Mucosa of gallbladder (tissue), 1 donor: ENCODE measurements around the gene VAC14. TPM values are rescaled to one million over a fixed set of nuclear protein-coding genes. Genes with fewer than 3 reads are reported as not detected.

Experiments
- DNase-seq: peaks from one replicate; pipeline ENCODE4 v3.0.0-alpha.2; 2020; ENCODE audit warnings: low spot score
- total RNA-seq: library from RNA; stranded (reverse); gene quantifications from one replicate; pipeline ENCODE4 v1.2.1, GENCODE V29; 2021
- donor health status: DM: no; HTN: no; CAD: no.

VAC14 gene
- total RNA-seq, 1 donor from 2014 or later, result 32.6 TPM

DNA sequence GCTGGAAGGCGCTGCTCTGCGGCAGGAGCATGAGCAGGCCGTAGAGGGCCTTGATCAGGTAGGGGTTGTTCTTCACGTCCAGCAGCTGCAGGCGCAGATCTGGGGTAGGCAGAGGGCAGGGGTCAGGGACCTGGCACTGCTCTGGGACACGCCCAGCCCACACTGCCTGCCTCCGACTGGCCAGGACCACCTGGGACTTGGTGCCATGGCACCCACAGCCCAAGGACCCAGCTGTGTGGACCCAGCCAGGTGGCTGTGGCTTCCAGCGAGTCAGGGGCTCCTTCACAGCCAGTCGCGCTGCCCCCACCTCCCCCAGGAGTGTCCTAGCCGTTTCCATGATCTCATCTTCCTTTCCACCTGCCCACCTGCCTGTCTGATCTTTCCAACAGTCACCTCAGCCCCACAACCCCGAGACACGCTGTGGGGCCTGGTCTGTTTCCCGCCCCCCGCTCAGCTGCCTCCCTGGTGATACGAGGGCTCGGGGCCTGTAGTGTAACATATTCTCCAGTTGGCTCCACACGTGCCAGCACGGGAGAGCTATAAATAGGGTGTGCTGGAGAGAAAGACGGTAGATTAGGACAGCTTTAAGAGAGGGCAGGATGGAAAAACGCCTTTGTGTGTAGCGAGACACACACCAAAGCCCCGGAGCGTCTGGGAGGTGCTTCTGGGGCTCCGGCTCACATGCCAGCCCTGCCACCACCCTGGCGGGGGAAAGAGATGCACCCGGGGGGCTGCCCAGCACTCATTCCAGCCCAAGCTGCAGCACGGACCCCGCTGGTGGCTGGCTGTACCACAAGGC is 107.9 kb downstream of the VAC14 start:
- DNase-seq, result no peak

DNA sequence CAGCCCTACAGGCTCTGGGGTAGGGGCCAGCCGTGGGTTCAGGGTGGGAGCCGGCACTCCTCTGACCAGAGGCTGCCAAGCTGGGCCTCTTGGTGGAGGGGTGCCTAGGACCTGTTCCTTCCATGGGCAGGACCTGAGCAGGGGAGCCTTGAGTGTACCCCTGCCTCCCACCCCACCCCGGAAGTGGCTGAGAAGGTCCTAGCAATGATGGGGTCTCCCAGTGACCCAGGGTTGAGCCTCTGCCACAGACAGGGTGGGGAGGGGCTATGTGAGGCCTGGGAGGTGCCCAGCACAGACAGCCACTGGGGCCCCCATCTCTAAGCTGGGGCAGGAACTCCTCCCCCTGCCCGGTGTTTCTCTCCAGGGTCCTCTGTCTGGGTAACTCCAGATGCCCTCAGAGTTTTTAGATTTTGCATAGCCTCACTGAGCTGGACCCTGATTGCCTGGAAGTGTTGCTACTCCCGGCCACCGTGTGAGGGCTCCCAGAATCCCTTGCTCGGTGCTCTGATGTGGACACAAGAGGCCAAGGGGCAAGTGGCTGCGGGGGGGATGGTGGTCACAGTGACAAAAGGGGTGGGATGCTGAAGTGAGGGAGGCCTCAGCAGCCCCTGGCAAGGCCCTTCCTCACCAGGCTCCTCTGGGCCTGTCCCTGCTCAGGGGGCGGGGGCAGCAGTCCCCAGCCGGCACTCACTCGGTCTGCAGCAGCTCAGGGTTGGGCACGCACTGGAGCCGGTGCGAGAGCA is 108.7 kb downstream of the VAC14 start:
- no peak for DNase-seq

DNA sequence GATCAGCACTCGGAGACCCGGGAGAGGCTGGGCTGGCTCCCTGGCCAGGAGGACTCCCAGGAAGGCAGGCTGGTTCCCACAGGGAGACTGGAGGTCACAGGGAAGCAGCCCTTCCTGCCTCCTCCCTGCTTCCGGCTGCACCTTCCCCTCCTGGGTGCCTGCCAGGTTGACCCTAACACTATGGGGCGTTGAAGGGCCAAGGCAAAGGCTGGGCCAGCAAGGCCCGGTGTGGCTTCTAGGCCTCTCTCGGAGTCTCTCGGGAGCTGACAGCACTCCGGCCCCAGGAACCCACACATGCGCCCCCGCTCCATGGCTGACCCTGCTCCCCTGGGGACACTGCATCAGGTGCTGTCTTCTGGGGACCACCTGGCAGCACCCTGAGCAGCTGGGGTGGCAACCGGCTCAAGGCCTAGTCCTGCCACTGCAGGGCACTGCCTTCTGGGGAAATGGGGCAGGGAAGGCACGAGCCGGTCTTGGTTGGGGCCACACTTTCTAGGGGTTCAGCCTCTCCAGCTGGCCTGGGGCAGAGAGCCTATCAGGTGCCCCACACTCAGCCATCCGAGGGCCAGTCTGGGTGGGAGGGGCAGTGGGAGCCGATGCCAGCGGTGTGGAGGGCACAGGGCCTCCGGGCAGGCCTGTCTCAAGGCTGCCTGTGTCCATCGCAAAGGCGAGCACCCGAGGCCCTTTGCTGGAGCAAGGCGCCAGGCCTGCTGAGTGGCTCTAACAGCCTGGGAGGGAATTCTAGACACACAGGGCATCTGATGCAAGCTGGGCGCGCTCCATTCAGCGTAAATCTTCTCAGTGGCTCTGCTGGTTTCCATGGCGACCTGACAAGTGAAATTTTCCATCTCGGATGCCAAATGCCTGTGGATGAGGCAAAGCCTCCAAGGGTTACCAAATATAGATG is 109.5 kb downstream of the VAC14 start:
- peak; percentile 75 for DNase-seq

DNA sequence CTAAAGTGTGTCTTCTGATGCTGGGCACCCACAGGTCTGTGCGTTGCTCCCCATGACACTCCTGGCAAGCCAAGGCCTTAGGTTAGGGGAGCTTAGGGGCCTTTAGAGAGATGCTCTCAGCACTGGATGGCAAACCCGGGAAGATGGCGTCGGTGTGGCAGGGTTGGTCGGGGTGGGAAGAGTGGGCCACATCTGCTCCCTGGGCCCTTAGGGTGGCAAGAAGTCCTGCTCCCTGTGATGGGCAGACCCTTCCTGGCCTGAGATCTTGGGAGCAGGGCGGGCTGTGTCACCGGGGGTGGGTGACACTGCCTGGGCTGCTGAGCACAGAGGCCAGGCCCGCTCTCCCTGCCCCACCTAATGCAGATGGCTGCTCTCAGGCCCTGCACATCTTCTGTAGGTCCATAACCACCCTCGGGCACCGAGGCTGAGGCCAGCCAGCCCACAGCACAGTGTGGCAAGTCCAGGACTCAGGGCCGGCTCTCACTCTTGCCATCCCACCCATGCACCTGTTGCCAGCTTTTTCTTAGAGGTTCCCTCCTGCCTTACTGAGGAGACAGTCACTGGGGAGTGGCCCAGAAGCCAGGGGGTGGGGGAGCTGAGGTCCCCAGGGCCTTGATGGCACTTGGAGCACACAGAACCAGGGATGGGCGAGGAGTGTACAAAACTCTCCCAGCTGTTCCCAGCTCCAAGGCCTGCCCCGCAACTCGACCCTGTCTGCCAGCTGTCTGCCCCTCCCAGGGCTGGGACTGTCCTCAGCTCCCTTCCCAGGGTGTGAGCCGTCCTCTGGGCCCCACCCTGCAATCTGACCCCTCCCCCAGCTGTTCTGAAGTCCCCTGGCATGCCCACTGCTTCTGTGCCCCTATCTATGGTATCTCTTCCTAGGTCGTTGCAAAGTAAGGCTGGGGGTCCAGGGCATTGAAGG is 110.7 kb downstream of the VAC14 start:
- DNase-seq, result no peak

DNA sequence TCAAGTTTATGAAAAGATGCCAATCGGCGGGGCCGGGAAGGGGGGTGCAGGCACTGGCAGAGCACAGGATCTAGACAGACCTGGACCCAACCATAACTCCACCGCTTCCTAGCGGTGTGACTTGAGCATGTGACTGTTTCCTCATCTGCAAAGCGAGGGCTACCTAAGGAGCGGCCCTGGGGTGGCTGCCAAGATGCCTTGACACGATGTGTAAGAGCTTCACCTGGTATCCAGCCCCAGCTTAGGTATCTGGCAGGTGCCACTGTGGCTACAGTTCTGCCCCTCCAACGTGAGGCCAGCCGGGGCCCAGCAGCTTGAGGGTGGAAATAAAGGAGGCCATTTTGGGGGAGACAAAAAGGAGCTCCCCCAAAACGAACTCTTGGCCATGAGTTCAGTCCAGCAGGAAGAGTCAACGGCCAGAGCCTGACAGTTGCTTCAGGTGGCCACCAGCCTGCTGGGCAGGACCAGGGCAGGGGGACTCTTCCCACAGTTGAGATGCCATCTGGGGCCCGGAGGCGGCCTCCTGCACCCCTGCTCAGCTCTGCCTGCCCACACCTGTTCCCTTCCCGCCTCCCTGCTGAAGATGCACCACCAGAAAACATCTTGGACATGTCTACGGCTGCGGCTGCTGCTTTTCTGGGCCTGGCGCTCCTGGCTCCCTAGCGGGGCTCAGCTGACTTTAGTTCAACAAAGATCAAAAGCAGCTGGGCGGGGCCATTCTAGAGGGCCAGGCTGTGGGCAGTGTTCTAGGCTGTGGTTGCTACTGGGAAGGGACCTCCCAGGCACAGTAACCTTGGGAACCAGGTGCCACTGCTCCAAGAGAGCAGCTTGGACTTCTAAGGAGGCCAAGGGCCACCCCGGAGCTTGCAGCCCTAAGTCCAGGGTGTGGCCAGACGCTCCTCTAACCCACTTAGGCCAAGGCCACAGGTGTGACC is 111.7 kb downstream of the VAC14 start:
- DNase-seq, result peak; percentile 70

DNA sequence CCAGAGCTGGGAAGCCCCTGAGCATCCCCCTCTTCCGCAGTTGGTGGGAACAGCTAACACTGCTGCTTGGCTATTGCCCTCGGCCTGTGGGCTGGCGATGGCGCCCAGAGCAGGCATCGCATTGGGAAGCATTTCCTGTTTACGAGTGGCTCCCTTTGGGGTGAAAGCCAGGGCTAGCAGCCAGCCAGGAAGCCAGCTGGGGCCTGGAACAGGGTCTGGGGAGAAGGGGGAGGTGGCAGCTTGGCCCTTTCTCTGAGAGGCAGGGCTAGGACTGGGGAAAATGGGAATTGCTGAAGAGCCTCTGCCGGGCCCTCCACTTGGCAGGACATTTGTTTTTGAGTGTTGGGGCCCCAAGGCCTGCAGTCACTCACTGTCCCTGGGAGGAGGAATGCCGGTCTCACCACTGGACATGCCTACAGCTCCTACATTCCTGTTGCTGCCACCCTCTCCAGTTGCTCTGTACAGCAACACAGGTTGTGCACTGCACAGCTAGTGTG is 112.7 kb downstream of the VAC14 start:
- peak; percentile 52 for DNase-seq

DNA sequence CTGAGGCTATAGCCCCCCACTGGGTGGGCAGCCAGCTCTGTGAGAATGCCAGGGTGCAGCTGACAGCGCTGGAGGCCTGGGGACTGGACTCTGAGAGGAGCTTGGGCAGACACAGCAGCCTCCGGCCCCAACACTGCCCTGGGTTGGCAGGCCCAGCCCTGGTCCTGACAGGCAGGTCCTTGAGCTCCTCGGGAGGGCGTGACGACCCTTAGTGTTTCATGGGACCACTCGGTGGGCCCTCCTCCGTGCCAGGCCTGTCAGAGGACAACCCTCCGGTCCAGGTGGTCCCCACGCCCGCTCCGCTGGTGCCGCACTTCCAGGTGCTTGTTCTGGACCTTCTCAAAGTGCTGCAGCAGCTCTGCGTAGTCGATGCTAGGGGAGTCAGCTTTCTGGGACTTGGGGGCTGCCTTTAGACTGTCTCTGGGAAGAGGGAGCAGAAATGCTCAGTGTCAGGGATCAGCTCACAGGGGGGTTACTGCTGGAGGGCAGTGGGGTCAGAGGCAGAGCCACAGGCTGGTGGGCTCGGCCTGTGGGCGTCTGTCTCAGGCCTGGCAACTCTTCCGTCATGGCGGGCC is 113.2 kb downstream of the VAC14 start:
- DNase-seq, result no peak

DNA sequence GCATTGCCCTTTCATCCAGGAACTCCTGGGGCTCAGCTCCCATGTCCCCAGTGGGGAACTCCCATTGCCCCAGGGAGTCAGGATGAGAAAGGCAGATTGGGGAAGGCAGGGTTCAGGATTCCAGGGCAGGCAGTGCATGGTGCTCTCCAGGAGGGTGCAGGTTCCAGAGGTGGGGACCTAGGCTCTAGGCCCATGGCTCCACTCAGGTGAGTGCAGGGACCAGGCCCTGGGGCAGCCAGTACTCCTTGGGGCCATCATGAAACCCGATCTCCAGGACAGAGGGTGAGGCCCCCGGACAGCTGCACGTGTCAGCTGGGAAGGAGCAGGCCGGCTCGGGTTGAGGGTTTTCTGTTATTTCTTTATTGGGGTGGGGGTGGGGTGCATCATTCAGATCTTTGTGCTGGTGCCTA is 113.9 kb downstream of the VAC14 start:
- no peak for DNase-seq

DNA sequence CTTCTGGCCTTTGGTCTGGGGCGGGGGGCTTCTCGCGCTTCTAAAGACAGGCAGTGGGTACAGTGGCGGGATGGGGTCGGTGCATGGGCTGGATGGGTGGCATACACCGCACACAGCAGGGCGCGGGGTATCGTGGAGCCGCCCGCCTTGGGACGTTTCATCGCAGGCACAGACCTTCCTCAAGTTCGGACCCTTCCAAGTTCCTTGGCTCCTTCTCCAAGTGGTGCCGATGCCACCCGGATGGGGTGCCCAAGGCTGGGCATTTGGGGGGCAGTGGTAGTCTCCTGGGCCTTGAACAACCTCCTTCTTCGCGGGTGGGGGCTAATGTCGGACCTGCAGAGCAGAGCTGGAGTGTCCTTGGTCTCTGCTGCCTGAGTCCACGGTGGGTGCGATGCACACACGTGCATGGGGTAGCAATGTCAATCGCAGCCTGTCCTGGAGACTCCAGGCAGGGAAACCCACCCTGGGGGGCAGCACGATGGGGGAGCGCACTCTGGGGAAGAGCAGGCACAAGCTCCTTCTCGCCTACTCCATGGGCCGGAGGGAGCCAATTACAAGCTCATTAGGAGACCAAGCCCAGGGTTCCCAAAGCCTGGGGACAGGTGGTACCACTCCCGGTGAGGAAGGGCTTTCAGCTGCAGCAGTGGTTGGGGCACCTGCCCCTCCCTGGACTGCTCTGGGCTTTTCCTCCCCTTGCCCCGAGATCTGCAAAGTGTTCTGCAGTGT is 114.4 kb downstream of the VAC14 start:
- no peak for DNase-seq

DNA sequence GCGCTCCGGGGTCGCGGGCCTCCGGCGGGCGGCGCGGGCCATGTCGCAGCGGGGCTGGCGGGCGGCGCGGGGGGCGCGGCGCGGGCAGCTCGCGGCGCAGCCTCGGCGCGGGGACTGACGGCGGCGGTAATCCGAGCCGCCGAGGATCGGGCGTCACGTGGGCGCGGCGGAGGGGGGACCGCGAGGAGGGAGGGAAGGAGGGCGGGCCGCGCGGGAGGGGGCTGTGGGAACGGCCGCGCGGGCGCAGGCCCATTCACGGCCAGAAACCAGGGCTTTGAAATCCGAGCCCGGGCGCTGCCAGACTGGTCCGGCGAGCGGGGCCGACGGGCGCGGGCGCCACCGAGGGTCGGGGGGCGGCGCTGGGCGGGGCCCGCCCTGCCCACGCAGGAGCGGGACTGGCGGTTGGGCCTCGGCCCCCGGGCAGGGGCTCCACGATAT is 115.0 kb downstream of the VAC14 start, which contains the start of gene MTSS2:
Gene MTSS2 (minus strand): TSS at position 116 of the 438 bp plus-strand sequence. CDS start 262 bp downstream, outside the sequence.
- peak; percentile 80 for DNase-seq

DNA sequence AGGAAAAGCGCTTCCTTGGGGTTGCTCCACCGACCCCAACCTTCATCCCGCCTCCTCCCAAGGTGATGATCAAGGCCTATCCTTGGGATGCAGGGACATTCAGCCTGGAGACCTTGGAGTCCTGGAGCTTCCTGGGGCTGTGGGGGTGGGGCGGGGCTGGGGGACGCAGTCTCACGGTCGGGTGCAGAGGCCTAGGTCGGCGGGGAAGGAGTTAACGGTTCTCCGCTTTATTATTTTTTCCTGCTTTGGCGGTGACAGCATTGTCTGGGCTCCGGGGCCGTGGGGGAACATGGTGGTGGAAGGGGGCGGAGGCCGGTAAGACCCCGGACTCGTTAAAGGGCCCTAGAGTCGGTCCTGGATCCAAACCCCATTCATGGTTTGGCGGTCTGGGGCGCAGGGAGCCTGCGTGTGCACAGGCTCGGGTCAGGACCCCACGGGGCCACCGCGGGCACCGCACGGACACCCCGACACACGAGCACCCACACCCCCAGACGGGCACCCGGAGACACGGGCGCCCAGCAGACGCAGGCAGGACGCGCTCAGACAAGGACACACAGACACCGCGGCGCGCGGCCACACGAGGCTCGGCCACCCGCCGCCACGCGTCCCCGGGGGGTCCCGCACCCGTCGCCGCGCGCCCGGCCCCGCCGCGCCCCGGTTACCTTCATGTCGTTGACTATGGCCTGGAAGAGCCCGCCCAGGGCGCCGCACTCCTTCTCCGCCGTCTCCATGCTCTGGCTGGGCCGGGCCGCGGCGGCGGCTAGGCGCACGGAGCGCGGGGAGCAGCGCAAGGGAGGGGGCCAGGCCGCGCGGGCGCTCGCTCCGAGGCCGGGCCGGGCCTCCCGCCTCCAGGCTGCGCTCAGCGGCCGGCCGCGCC is 115.7 kb downstream of the VAC14 start:
- DNase-seq, result no peak

DNA sequence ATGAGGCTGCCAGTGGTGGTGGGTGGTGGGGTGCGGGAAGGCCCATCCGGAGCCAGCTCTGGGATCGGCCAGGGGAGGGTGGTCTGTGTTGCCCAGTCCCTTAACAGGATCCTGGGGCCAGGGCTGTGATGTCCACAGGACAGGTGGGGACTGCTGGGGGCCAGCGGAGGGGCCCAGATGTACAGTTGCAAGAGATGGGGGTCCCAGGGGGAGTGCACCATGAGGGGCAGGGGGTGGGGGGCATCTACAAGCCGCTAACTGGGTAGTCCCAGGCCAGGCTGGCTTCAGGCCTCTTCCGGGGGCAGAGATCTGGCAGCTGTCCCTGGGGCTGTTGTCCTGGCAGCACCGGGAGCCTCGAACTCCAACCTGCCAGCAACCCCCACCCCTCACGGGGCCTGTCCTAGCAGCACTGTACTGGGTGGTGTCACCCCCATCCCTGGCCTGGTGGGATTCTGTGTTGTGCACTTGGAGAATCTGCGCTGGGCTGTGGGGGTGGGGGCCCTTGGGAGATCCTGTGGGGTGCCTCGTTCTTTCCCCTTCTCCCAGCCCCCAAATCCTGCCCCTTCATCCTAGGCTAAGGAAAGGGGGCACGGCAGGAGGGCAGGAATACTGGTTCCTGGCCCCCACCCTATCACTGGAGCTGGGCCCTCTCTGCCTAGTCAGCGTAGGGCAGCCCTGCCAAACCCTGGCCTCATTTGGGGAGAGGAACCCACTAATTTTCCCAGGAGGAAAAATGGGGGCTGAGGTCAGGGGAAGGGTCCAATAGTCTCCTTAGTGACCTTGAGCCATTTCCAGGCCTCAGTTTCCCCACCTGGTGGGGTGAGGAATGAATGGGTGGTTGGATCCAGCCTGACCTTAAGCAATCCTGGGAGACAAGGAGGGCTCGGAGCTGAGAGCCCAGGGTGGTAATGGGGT is 116.6 kb downstream of the VAC14 start:
- DNase-seq, result no peak

DNA sequence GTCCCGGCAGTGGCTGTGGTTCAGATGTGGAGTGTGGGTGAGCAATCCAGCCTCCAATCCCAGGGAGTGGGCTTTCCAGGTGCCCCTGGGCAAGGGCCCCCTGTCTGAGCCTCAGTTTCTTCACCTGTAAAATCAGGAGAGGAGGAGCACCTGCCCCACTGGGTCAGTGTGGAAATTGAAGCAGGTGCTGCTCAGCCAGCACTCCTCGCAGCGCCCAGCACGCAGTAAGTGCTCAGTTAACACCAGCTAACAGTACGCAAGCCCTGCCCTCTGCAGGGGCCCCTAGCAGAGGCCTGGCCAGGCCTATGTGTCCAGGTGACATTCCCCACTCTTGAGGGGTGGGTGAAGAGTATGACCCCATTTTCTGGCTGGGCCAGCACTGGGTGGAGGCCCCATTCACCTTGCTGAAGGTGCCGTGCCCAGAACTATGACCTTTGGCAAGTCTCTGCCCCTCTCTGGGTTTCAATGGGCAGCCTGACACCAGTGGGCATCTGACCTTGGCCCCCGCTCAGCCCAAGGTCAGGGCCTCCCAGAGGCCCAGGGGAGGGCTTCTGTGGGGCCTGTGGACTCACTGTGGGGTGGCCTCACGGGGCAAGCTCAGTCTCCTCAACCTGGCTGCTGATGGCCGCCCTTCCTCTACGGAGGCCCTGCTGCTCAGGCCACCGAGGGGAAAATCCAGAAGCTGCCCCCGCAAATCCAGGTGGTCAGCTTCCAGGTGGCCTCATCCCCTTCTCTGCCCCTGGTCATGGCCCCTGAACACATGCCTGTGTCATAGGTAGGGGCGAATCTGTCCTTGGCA is 117.6 kb downstream of the VAC14 start:
- DNase-seq, result no peak

DNA sequence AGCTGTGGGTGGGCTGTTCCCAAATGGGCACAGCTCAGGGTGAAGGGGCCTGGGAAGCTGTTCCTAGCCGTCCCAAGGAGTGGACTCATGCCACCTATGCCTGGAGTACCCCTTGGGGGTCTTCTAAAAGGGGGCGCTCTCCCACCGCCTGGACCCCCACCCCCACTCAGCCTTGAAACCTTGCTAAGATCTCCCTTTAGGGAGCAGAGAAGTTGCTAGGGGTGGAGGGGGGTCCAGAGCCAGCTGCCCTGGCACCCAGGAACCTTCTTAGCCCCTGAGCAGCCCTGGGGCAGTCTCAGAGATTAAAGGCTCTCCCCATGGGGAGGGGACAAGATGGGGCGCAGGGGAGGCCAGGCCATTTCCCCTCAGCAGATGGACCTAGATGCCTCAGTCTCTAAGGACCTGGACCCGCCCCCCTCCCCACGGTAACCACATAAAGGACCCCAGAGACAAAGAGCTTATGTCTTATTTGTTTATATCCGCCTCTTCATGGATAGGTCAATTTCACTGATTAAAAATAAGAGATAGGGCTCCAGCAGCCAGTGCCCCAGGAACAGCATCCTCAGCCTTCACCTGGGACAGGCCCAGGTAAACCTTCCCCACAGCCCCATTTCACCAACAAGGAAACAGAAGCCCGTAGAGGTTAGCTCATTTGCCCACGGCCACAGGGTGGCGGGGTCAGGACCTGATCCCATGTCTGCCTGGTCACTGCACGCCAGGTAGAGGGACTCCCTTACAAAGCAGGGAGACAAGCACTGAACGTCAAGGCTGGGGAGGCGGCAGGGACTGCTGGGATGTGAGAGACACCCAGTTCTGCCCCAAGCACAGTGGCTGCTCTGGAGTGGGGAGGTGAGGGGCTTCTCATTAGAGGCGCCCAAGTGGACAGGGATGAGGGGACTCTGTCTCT is 118.5 kb downstream of the VAC14 start:
- no peak for DNase-seq
